GM18951 (cell line): ENCODE data around the gene DSCAML1.
"Not testable (repeated sequence)": the region's sequence is repeated elsewhere in the genome, so short reads cannot be mapped to it uniquely, and the experiment has no call there.

Experiments
- POLR2A ChIP-seq: IDR thresholded peaks from 4 replicates; pipeline ENCODE4 v1.6.1; 2011; ENCODE audit warnings: mild to moderate bottlenecking; ENCODE audit not compliant: insufficient read length, insufficient read depth; ENCODE audit errors: extremely low read depth
- in situ Hi-C: fragments of 300-500 bp; cut with MboI; formaldehyde crosslinking; loops from one replicate; pipeline ENCODE4 v1.12.0; 2022; ENCODE audit warnings: low sequenced_read_pairs, mixed read lengths, inconsistent platforms; ENCODE audit not compliant: unreplicated experiment

The DSCAML1 gene

DNA sequence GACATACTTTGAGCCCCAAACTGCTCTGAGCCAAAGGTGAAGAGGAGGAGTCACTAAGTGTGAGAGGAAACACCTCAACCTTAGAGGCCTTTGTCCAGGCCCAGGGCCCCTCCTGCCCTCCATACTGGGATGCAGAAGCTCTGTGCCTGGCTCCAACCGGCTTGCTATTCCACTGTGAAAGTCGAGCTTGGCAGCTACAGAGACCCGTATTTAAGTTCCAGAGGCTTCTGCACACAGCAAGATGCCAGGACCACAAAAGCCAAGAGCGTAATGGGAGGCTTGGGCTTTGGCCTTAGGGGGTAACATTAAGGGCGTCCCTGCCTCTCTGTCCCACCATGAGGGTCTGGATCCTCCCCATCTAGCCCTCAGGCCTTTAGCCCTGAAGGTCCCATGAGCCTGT lies 31.9 kb downstream of the DSCAML1 start:
- in situ Hi-C loops, result no loop called here
- no peak for TF ChIP-seq POLR2A

DNA sequence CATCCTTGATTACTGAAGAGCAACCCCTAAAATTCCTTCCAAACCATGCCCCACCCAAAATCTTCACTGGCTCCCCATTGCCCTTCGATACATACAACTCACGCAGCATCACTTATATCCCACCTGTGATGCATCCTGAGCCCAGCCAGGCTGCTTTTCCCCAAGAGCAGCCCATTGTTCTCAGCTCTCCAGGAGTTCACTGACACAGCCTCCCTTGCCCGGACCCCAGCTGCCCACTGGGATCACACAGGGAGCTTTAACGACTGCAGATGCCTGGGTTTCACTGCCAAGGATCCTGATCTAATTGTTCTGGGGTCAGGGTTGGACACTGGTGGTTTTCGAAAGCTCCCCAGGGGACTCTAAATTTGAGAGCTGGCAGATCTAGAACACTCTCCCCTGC lies 33.6 kb downstream of the DSCAML1 start:
- in situ Hi-C loops, result not testable (repeated sequence)

DNA sequence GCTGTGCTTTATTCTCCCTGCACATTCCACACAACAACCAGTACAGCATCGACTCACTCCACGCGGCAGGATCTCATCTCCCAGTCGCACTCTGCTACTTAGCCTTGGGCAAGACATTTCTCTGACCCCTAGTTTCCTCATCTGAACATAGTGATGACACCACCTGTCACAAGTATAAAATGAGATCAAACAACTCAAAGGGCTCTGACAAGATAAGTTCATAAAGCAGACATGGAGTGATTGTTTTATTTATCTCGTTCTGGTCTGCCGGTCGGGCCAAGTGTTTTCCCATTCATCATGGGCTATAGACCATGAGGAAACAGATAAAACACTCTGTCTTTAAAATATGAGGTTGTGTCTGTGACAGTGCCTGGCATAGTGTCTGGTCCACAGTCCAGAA lies 35.0 kb downstream of the DSCAML1 start:
- in situ Hi-C loops, result no loop called here
- TF ChIP-seq POLR2A, result no peak

DNA sequence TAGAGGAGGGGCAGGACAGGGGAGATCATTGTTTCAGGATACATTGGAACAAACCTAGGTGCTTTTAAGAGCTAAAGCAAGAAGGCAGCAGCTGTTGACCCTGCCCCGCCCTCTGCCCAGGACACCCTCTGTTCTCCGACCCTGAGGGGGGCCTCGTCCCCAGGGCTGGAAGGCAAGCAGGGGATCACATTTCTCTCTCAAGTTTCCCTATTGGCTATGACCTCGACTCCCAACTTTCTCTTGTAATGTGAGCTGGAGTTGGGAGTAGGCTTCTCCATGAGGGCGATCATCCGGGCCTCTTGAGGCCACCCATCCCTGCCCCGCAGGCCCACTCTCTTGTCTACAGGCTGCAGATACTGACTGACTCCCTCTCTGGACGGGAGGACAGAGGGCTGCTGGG lies 37.7 kb downstream of the DSCAML1 start:
- in situ Hi-C loops, result no loop called here
- no peak for TF ChIP-seq POLR2A

DNA sequence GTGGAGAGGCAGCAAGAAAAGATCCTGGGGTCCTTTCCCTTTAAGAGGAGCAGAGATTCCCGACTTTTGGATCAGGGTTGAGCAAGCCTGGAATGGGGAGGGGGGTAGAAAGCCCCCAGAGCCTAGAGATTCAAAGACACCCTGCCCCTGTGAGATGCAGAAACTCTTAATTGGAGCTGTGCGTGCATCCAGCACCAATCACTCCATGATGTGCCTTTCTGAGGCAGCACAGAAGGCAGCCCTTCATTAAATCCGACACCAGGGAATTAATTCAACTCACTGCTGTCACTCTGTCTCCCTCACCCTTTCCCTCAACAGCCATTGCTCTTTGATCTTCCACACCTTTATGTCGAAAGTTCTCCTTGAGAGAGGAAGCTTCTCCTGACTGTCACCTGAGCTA lies 43.0 kb downstream of the DSCAML1 start:
- TF ChIP-seq POLR2A, result no peak
- in situ Hi-C loops, result no loop called here

DNA sequence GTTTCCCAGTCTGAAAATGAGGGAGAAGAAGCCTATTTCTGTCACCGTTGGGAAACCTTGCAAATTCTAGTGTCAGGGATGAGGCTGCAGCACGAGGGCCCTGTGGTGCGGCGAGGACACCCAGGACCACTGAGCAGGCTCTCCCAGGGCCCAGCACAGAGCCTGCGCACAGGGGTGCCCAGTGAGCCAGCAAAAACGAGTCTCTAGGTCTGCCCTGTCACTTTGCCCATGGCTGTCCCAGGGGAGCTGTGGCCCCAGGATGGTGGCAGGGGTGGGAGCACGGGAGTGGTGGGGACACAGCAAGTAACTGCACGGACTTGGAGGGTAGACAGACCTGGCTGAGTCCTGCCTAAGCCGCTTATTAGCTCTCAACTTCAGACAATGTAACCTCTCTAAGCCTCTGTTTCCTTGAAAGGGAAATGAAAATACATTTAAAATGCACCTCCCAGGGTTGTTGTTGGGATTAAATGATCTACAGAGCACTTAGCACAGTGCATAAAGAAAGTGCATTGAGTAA lies 44.2 kb downstream of the DSCAML1 start:
- TF ChIP-seq POLR2A, result no peak
- in situ Hi-C loops, result no loop called here

DNA sequence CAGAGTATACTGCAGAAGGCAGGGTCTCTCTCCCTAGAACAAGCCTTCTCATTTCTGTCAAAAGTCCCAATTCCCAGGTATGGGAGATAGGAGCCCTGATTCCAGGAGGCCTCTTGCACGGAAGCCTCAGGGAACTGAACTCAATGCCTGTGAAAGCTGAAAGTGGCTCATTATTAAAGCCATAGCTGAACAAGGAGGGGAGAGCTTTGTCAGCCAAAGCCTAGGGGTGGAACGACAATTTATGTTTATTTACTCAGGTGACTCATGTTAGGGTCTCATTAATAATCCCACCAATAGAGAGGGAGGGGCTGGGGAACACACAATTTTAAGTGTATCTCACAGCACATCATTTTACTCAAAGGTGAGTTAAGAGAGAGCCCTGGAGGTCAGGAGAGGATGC lies 44.9 kb downstream of the DSCAML1 start:
- no peak for TF ChIP-seq POLR2A
- in situ Hi-C loops, result no loop called here

DNA sequence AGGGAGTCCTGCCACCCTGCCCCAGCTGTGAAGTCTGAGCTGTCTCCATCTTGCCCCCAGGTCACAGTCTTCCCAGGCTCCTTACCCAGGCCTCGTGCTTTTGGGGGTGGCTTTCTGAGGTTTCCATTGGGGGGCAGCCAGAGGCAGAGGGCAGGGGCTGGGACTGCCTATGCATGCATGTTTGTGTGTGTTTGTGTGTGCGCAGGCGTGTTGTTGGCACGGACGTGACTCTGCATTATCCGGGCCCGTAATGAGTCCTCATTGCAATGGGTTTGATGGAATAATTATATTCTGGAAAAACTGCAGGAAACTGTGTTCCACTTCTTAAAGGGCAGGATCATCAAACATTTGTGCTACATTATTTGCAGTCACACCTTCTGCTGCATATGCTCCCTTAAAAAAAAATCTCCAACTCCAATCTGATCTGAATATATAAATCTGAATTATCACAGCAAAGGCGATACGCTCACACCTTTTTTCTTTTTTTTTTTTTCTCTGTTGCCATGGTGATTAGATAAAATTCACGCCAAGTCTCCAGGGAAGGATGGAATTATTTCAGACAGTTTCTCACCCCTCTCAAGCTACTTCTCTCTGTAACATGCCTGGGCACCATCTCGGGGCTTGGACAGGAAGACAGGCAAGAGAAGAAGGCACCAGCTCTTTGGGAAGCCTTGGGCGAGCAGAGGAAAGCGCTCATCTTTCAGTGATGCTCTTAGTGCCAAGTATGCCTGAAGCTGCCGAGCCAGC lies 45.9 kb downstream of the DSCAML1 start:
- TF ChIP-seq POLR2A, result no peak
- in situ Hi-C loops, result no loop called here

DNA sequence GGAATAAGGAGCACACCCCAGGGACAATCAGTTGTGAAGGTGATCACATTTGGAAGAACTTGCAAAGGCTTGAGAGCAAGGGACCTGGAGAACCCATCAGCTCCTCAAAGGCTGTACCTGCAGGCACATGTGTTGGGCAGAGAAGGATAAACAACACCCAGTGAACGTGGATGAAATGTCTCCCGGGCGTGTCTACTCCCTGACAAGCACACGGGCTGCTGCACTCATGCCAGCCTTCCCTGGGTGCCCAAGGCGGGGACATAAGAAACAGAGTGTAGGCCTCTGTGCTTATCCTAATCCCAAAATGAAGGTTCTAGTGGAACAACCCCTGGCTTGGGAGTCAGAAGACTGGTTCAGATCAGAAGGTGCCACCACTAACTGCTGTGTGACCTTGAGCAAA lies 46.7 kb downstream of the DSCAML1 start:
- in situ Hi-C loops, result no loop called here

DNA sequence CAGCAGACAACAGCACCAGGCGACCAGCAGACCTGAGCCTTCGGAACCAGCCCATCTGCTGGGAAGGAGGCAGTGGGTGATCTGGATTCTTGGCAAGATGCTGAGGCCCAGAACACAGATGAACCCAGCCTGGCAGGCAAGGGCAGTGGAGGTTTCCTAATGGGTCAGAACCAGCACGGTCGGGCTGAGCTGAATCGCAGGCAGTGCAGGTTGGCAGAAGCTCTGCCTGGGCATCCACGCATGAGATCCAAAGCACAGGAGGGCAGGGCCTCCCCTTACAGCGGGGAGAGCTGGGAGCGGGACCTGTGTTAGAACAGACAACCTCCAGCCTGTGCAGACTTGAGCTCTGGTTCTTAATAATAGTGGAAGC lies 47.5 kb downstream of the DSCAML1 start:
- TF ChIP-seq POLR2A, result no peak
- in situ Hi-C loops, result no loop called here

More for the DNA sequence above, 46.7 kb downstream of the DSCAML1 start:
- no peak for TF ChIP-seq POLR2A

DNA sequence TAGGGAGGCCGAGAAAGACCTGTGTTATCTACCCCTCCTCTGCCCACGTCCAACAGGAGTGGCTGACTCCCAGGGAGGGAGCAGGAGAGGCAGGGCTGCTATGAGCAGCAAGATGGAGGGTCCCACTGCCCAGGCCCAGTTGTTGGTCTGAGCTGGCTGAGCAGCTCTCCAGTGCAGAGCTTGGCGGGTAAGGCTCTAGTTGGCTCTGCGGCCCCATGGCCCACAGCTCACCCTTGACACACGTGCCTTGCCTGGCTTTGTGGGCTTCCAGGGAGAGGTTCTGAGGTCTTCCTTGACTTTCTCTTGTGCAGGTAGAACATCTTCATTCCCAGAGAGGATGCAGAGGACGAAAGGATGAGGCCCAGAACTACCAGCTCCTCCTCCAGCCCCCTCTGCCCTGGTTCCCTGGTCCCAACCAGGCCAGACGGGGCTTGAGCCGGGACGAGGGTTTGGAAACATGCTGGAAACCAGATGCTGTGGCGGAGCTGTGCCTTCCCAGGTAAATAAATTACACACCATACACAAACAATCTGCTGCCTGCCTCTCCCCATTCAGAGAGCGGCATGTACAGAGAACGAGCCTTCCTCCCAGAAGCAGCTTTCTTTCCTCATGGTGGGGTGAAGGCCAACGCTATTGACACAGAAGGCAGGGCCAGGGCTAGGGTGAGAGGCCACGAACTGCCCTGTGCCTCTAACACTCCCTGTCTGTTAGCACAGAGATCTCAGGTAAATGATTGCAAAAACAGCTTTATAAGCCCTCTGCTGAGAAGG lies 48.1 kb downstream of the DSCAML1 start:
- no peak for TF ChIP-seq POLR2A
- in situ Hi-C loops, result no loop called here

DNA sequence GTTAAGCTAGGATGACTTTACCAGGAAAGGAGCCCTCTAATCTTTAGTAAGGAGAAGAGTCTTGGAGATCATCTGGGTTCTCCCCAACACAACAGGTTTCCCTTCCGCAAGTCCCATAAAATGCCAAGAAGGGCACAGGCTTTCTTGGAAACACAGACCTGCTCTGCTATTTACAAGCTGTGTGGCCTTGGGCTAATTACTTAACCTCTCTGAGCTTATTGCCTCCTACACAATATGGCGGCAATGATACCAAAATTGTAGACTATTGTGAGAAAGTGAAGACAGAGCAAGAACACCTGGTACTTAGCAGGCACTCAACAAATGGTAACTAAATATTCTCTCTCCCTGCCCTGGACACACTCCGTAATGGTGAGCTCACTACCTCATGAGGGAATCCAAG lies 49.1 kb downstream of the DSCAML1 start:
- TF ChIP-seq POLR2A, result no peak
- in situ Hi-C loops, result no loop called here

DNA sequence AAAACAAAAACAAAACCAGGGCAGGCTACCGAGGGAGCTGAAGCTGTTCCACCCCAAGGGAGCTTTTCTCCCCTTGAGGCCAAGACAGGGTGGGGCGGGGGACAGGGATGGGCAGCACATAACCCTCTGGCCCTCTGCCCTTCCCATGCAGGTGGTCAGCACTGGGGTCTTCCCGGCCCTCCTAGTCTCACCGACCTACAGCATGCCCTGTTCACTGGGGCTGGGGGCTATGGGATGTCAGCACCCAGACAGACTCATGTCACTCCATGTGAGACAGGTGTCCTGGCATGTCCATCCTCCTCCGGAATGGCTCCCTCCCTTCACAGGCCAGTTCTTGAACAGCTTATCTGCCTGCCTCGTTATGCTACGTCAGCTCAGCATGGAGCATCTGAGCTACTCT lies 51.7 kb downstream of the DSCAML1 start:
- in situ Hi-C loops, result no loop called here
- TF ChIP-seq POLR2A, result no peak

DNA sequence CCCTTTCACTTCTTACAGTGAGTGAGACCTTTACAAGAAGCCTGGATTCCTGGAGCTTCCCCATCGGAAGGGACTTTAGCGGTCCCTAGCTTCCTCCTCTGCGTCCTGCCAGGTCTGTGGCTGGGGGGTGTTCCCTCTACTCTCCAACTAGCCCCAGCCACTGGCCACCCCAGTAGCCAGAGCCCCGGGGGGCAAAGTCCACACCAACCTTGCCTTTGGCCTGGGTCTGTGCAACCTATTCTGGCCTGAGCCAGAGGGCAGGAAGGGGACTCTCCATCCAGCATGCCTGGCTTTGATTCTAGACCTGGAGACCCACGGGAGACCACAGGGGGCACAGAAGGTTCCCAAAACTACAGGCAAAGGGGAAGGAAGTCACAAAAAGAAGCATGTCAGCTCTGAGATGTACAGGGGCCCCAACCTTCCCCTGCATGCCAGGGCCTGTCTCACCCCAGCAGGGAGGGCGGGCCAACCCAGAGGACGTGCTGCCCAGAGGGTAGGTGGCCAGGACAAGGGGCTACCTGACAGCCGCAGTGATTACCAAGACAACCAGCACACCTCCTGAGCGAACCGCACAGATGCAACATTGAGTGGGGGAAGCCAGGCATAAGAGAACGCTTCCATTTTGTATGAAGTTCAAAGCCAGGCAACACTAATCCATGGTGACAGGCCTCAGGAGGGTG lies 52.4 kb downstream of the DSCAML1 start:
- in situ Hi-C loops, result no loop called here
- no peak for TF ChIP-seq POLR2A
